Adrenal gland (tissue), 12 donors: ENCODE measurements around the gene LRP2. TPM values are rescaled to one million over a fixed set of nuclear protein-coding genes. Genes with fewer than 3 reads are reported as not detected.
"Not testable (repeated sequence)": the region's sequence is repeated elsewhere in the genome, so short reads cannot be mapped to it uniquely, and the experiment has no call there.

ENCODE experiments used
- DNase-seq, 7 donors: peaks; one replicate each; pipeline ENCODE4 v3.0.0-alpha.2; 2019 to 2020
- H3K27ac ChIP-seq, 5 donors: fragments of 200-600 bp; sonication (generic) in 4 of 5; 1 replicate in 3 of 5; 2 replicates in 2 of 5; pipeline versions ENCODE4 v1.5.1 to v1.8.0; 2016 to 2020; ENCODE audit warnings: mild to moderate bottlenecking in 1 of 5
- H3K27me3 ChIP-seq: fragments of 200-600 bp; 2 replicates; pipeline ENCODE4 v1.8.0; 2021
- H3K36me3 ChIP-seq, 2 donors: fragments of 200-600 bp; replicated peaks in 1 of 2; 1 replicate in 1 of 2; 2 replicates in 1 of 2; pipeline versions ENCODE4 v1.5.1 to v1.8.0; 2018 to 2022
- H3K4me1 ChIP-seq, 2 donors: fragments of 200-600 bp; replicated peaks in 1 of 2; 1 replicate in 1 of 2; 2 replicates in 1 of 2; pipeline versions ENCODE4 v1.5.1 to v1.8.0; 2018 to 2021
- H3K4me3 ChIP-seq, 4 donors: fragments of 200-600 bp; sonication (generic) in 3 of 4; one replicate each; pipeline ENCODE4 v1.5.1; 2016 to 2018
- H3K9me3 ChIP-seq, 3 donors: fragments of 200-600 bp; sonication (generic) in 1 of 3; replicated peaks in 1 of 3; 1 replicate in 2 of 3; 2 replicates in 1 of 3; pipeline versions ENCODE4 v1.5.1 to v1.8.0; 2016 to 2021
- POLR2A ChIP-seq, 2 donors: fragments of 450-650 bp; IDR thresholded peaks; one replicate each; pipeline ENCODE4 v1.6.1; 2017; ENCODE audit warnings: antibody characterized with exemption in 2 of 2, mild to moderate bottlenecking in 2 of 2, moderate library complexity in 1 of 2
- WGBS, 4 donors: extraction: QIAGEN DNeasy Blood & Tissue Kit in 2 of 4; methylation state at CpG; one replicate each; pipeline versions ENCODE4 v1.1.5 to v1.1.7; 2013 to 2017; 5-methylcytosine and 5-hydroxymethylcytosine counted together
- intact Hi-C, 2 donors: fragments of 100-400 bp; cut with DNase I; formaldehyde crosslinking; loops; one replicate each; pipeline versions ENCODE4 v1.14.1 to v1.15.0; 2022 to 2023
- polyA plus RNA-seq, 3 donors: library from polyadenylated mRNA; stranded (reverse); fragments of 200-250 nt in 2 of 3; fragments of 350-450 nt in 1 of 3; fragmentation: Illumina TruSeq in 1 of 3; extraction: RNeasy Lipid Tissue Mini Kit (QIAGEN cat#74804) in 1 of 3; gene quantifications; one replicate each; pipeline ENCODE4 v1.2.3, GENCODE V29; 2013 to 2014
- total RNA-seq, 9 donors: library from RNA; depleted of rRNA in 4 of 9; stranded (reverse); fragments of >200 nt in 4 of 9; fragments of 120-200 nt in 1 of 9; fragmentation: NEBNext Ultra II Directional in 1 of 9; extraction: Animal tissue kit (Norgen Biotek cat#: 25700) in 1 of 9; gene quantifications; one replicate each; pipeline versions ENCODE4 v1.1.0 to v1.2.4, GENCODE V29; 2013 to 2023
- TF ChIP-seq, protein P1 (sequence below), 6 experiments: fragments of 450-650 bp in 4 of 6; fragments of 200-600 bp in 2 of 6; sonication (generic) in 1 of 6; IDR thresholded peaks; 1 replicate in 5 of 6; 2 replicates in 1 of 6; pipeline versions ENCODE4 v1.5.1 to v1.8.0; 2016 to 2021; ENCODE audit warnings: antibody characterized with exemption in 6 of 6, mild to moderate bottlenecking in 2 of 6, moderate library complexity in 1 of 6
- donor health status: healthy with polysubstance abuse.
- donor health status: Bipolar disorder and iron deficiency.
- donor health status: DM: yes; HTN: yes; CAD: no.
- donor health status: DM: no; HTN: no; CAD: no.
- donor health status: DM: no; HTN: no; CAD: no.
- donor health status: DM: yes; HTN: yes; CAD: no.

LRP2 gene
- total and polyA plus RNA-seq, 12 donors, result 0.04 to 0.43 (median 0.10) TPM; not detected in 8

DNA sequence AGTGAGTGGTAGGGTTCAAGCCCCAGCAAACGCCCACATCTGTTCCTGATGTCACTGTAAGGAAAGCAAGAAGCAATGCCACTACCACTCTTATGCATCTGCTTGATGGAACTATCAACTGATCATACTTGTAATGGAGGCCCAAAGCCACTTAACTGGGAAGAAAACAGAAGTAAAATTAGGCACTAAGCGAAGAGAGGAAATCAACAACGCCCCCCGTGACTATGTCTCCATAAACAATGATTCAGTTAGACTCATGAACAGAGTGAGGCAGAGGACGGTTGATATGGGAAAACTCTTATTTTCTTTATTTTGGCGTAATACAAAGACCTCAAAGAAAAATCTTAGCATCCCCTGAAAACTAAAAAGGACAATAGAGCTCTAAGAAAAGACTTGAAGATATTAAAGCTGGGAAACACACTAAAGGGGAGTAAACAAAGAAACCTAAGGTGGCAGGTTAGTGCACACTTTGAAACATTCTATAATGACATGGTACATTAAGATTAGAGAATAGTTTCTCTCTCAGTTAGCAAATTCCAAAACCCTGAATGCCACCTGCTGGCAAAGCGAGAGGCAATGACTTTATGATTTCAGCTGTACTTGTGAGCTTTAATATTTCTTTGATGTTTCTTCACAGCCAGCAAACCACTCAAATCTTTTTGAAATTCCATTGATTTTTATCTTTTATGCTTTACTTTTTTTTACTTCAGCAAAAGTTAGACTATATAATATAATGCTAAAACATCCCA, 86.5 kb downstream of the LRP2 start:
- Histone ChIP-seq H3K36me3 (no peaks in the 10 kb centered on the region), H3K4me3 (no peak overlapping the region), H3K4me1 (no peaks in the 10 kb centered on the region), H3K9me3 (no peaks in the 10 kb centered on the region), H3K27me3 (no peaks in the 10 kb centered on the region), H3K27ac (no peak overlapping the region)
- 66 to 74% (median 71%) methylated on average over 6 to 7 of the region's 7 CpGs for WGBS, 4 donors
- no peak for DNase-seq
- no peak for TF ChIP-seq POLR2A (IDR thresholded peaks at IDR 0.05)
- TF ChIP-seq, protein P1, sequence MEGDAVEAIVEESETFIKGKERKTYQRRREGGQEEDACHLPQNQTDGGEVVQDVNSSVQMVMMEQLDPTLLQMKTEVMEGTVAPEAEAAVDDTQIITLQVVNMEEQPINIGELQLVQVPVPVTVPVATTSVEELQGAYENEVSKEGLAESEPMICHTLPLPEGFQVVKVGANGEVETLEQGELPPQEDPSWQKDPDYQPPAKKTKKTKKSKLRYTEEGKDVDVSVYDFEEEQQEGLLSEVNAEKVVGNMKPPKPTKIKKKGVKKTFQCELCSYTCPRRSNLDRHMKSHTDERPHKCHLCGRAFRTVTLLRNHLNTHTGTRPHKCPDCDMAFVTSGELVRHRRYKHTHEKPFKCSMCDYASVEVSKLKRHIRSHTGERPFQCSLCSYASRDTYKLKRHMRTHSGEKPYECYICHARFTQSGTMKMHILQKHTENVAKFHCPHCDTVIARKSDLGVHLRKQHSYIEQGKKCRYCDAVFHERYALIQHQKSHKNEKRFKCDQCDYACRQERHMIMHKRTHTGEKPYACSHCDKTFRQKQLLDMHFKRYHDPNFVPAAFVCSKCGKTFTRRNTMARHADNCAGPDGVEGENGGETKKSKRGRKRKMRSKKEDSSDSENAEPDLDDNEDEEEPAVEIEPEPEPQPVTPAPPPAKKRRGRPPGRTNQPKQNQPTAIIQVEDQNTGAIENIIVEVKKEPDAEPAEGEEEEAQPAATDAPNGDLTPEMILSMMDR (IDR thresholded peaks at IDR 0.05), result peak in 1 of 6 experiments; percentile 4
- intact Hi-C loops, result no loop called here

DNA sequence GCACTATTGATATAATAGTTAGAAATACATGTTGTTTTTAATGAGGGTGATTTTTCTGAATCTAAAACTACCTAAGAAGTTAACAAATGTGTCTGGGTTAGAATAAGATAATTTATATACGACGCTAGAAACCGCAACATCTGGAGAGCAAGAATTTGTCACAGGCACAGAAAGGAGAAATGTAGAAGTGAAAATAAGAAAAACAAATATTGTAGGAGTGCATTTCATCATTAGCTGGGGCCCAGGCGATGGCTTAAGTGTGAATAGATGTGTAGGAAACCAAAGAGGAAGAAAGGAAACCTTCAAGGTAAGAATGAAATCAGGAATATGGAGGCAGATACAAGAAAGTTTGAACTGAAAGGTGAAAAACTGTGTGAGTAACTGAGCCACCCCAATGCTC, 90.3 kb downstream of the LRP2 start:
- no peaks in the 10 kb centered on the region for H3K9me3 ChIP-seq
- no peak overlapping the region for H3K4me3 ChIP-seq
- TF ChIP-seq, protein P1 (IDR thresholded peaks at IDR 0.05), result no peak
- TF ChIP-seq POLR2A (IDR thresholded peaks at IDR 0.05), result no peak
- no peak for DNase-seq
- intact Hi-C loops, result no loop called here
- no peaks in the 10 kb centered on the region for H3K36me3 ChIP-seq
- 43 to 56% (median 49%) methylated on average over 4 of the region's 4 CpGs for WGBS, 4 donors
- no peaks in the 10 kb centered on the region for H3K4me1 ChIP-seq
- no peak overlapping the region for H3K27ac ChIP-seq
- no peaks in the 10 kb centered on the region for H3K27me3 ChIP-seq

DNA sequence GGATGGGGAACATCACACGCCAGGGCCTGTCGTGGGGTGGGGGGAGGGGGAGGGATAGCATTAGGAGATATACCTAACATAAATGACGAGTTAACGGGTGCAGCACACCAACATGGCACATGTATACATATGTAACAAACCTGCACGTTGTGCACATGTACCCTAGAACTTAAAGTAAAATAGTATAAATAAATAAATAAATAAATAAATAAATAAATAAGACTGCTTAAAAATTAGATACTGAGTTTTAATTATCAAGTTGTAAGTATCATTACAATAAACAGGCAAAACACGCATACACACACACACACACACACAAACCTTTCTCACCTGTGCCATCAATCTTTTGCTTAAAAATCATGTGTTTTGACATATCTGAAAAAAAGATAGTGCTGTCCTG, 91.8 kb downstream of the LRP2 start:
- H3K4me3 ChIP-seq, DNase-seq, H3K27ac ChIP-seq, H3K27me3 ChIP-seq, intact Hi-C loops, H3K4me1 ChIP-seq, H3K36me3 ChIP-seq, H3K9me3 ChIP-seq: not testable (repeated sequence)
- 81 to 85% (median 83%) methylated on average over 6 of the region's 6 CpGs for WGBS, 4 donors

DNA sequence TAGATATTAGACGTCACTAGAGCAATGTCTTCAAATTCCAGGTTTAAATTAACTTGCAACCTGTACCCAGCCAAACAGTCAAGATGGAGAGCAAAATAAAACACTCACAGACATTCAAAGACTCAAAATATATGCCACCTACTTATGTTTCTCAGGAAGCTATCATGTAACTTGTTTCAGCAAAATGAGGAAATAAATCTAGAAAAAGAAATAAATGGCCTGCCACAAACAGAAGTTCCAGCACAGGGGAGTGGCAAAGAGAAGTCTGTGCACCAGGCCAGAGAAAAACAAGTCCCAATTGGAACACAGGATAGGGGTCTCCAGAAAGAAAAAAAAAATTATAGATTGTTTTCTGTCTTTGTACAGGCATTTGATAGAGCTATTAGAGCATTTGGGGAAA, 96.7 kb downstream of the LRP2 start:
- WGBS, 4 donors, result 43 to 56% (median 50%) methylated on average over 1 of the region's 1 CpG
- Histone ChIP-seq H3K36me3 (no peaks in the 10 kb centered on the region), H3K27me3 (no peaks in the 10 kb centered on the region), H3K4me1 (no peaks in the 10 kb centered on the region), H3K9me3 (no peaks in the 10 kb centered on the region), H3K4me3 (no peak overlapping the region), H3K27ac (no peak overlapping the region)
- intact Hi-C loops, result no loop called here
- no peak for TF ChIP-seq POLR2A (IDR thresholded peaks at IDR 0.05)
- TF ChIP-seq, protein P1 (IDR thresholded peaks at IDR 0.05), result no peak
- no peak for DNase-seq
